NOMO-1 (cell line): Measurements from ENCODE around the gene TUBGCP6.

Experiments used
- DNase-seq, 2 experiments: peaks; one replicate each; lab custom pipeline; 2025; ENCODE audit not compliant: unreplicated experiment in 2 of 2; lab: John Stamatoyannopoulos, UW

Gene TUBGCP6, protein sequence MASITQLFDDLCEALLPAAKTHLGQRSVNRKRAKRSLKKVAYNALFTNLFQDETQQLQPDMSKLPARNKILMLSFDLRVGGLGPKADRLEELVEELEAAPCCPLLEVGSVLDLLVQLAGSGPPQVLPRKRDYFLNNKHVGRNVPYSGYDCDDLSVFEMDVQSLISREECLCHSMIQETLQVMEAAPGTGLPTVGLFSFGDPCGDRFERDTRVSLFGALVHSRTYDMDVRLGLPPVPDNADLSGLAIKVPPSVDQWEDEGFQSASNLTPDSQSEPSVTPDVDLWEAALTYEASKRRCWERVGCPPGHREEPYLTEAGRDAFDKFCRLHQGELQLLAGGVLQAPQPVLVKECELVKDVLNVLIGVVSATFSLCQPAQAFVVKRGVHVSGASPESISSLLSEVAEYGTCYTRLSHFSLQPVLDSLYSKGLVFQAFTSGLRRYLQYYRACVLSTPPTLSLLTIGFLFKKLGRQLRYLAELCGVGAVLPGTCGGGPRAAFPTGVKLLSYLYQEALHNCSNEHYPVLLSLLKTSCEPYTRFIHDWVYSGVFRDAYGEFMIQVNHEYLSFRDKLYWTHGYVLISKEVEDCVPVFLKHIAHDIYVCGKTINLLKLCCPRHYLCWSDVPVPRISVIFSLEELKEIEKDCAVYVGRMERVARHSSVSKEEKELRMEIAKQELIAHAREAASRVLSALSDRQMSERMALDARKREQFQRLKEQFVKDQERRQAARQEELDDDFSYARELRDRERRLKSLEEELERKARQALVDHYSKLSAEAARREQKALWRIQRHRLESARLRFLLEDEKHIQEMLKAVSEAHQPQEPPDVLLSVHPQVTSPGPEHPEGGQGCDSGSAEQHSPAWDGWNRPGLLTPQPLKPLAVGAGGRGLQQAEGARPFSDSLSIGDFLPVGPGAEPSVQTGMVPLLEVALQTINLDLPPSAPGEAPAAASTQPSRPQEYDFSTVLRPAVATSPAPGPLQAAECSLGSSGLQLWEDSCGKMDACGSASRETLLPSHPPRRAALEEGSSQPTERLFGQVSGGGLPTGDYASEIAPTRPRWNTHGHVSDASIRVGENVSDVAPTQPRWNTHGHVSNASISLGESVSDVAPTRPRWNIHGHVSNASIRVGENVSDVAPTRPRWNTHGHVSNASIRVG (N-terminal part only)

GRCh38 chr22:50244420-50245213, at the start of gene TUBGCP6:
Gene TUBGCP6 (minus strand): TSS chr22:50245023. CDS start chr22:50244459, 564 bp downstream.
- DNase-seq: peak; percentile 84 to 94

DNA sequence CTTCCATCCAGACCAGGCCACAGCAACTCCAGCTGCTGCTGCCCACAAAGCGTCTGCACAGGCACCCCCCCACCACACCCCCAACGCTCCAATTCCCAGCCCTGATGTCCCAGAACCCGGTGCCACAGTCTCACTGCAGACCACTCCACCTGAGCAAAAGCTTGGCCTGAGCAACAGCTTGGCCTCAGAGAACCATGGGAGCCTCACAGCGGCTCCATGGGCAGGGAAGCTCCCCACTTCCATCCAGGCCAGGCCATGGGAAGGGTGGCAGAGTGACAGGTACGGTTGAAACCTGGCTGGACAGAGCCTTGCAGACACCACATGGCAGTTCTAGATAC, 49.5 kb upstream of the TUBGCP6 start:
- DNase-seq: no peak

DNA sequence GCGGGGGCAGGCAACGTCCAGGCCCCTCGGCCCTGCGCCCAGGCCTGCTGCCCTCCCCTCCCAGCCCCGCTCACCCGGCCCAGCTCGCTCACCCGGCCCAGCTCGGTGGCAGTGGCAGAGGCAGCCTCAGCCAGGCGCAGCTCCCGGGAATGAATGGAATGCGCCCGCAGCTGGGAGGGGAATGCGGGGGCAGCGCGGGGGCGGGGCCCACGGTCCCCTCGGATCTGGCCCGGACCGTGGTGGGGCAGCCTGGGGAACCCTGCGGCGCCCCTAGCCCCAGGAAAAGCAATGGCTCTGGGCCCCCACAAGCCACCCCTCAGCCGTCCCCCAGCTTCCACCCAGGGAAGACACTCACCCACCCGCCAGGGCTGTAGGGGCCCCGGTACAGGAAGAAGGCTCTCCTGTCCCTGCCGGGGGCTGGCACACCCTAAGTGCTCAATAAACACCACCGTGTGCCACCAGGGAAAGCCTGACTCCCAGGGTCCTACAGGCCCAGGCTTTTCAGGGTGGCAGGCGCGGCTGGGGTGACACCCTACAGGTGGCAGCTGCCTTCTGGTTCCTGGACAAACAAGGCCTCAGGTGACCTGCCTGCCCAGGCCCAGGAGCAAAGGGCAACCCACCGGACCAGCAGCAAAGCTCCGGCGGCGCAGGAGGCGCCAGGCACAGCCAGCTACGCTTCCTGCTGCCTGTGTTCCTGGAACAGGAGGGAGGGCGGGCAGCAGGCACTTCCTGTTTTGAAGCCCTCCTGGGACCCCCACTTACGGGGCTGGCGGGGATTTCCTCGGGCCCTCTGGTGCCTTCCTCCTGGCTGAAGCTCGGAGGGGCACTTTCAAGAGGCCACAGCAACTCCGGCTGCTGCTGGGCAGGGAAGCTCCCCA, 48.9 kb upstream of the TUBGCP6 start:
- no peak for DNase-seq

- no peak for DNase-seq
Observed at GRCh38 chr22:50292643-50293440, 48.0 kb upstream of the TUBGCP6 start.

GRCh38 chr22:50289942-50290630, 45.3 kb upstream of the TUBGCP6 start:
- no peak for DNase-seq

- no peak for DNase-seq
Observed at GRCh38 chr22:50289151-50289941, 44.5 kb upstream of the TUBGCP6 start.

- DNase-seq: no peak
Observed at GRCh38 chr22:50287731-50288130, 42.9 kb upstream of the TUBGCP6 start.

DNA sequence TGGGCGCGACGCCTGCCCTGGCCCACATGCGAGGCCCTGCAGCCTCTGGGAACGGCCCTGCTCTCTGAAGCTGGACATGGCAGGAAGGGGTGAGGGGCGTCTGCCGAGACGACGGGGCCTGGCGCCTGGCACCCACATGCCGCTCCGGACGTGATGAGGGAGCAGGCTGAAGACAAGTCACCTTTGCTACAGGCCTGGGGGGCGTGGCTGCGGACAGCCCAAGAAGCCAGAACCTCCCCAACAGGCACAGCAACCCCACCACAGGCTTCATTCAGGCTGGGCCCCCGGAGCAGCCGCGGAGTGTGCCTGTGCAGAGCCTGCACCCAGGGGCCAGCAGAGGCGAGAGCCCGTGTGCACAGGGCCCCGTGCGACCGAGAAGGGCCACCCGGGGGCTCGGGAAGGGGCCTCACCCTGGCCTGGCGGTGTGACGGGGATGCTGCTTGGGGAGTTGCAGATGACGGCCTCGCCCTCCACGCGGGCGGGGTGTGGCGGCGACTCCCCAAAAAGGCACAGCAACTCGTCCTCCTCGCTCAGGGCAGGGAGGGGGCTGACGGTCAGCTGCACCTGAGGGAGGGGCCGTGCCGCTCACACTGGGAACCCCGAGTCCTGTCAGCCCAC, 42.0 kb upstream of the TUBGCP6 start:
- no peak for DNase-seq

DNA sequence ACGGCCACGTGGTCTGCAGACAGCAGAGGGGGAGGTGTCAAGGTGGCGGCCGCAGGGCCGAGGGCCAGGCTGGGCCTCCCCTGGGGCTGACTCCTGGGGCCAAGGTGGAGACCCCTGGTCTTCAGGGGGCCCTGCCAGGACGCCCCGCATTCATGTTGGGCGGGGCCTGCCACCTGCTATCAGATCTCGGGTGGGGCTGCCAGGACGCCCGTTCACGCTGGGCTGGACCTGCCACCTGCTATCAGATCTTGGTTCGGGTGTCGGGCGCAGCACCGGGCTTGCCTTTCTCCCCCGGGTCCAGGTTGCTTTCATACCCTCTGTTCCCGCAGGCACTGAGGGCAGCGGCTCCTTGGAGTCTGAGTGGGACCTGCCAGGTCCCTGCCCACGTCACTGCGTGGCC, 41.5 kb upstream of the TUBGCP6 start:
- DNase-seq: no peak

DNA sequence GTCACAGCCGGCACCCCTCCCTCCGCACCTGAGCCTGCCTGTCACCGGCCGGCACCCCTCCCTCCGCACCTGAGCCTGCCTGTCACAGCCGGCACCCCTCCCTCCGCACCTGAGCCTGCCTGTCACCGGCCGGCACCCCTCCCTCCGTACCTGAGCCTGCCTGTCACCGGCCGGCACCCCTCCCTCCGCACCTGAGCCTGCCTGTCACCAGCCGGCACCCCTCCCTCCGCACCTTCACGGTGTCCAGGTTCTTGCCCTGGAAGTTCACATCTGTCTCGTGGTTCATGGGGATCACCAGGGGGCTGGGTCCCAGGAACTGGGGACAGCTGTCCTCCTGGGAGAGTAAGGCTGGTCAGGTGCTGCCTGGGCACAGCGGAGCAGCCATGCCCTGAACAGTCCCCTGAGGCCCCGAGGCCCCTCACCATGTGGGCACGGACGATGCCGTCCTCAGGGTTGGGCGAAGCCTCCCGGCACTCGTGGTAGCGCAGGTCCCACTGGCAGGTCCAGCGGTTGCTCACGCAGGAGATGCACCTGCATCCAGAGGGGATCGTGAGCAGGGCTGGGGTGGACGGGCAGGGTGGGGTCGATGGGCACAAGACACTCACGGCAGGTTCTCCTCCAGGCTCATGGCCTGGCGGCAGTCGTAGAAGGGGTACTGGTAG, 40.9 kb upstream of the TUBGCP6 start:
- DNase-seq: no peak

DNA sequence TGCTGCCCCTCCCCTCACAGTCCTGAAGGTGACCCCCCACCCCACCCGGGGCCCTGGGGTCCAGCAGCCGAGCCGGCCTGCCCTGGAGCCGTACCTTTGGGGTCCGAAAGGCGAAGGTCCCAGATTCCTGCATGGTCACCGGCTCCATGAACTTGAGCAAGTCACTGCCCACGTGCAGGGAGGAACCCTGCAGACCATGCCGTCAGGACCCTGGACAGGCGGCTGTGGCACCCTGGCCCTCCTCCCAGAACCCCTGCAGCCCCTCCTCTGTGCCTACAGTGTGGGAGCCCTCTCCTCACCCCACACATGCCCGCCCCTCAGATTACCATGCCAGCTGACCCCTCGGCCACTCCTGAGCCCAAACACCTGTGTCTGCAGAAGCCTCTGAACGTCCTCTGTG, 39.7 kb upstream of the TUBGCP6 start:
- no peak for DNase-seq

DNA sequence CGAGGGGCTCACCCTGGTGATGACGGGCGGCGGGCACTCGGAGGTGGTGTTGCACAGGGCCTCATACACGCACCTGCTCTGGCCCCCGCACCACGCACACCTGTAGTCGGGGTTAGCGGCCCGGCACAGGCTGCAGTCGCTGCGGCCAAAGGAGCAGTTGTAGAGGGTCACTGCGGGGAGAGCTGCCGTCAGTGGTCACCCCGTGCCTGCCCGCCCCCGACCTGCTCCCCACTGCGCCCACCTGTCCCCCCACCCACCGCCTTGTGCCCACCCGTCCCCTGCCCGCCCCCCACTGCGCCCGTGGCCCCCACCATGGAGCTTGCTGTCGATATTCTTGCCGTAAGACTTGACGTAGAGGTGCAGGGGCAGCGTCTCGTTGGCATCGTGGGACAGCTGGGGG, 39.0 kb upstream of the TUBGCP6 start:
- DNase-seq: no peak

- DNase-seq: no peak
Observed at GRCh38 chr22:50282361-50283155, 37.7 kb upstream of the TUBGCP6 start.

GRCh38 chr22:50281957-50282356, 37.1 kb upstream of the TUBGCP6 start:
- no peak for DNase-seq

GRCh38 chr22:50281384-50281760, 36.5 kb upstream of the TUBGCP6 start:
- DNase-seq: no peak
